DOHH2 (cell line): Measurements from ENCODE around the gene POFUT2.

Experiments used
- H3F3A ChIP-seq: fragments of 200-600 bp; sonication (generic), shearing (Covaris generic); 2 replicates; pipeline ENCODE4 v1.6.0; 2016; ENCODE audit warnings: antibody characterized with exemption, mild to moderate bottlenecking; ENCODE audit not compliant: control insufficient read depth, insufficient read depth
- H3K27ac ChIP-seq: fragments of 200-600 bp; sonication (generic); 2 replicates; pipeline ENCODE4 v1.5.1; 2014; ENCODE audit warnings: low read depth, mild to moderate bottlenecking, low read length, moderate library complexity
- H3K27me3 ChIP-seq: fragments of 200-600 bp; sonication (generic); 2 replicates; pipeline ENCODE4 v1.6.1; 2014; ENCODE audit warnings: mild to moderate bottlenecking, low read length, mixed read lengths; ENCODE audit not compliant: control insufficient read depth
- H3K36me3 ChIP-seq: fragments of 200-600 bp; sonication (generic); 2 replicates; pipeline ENCODE4 v1.6.1; 2014; ENCODE audit warnings: mild to moderate bottlenecking, low read length, moderate library complexity, mixed read lengths; ENCODE audit not compliant: control insufficient read depth
- H3K4me1 ChIP-seq: fragments of 200-600 bp; sonication (generic); 2 replicates; pipeline ENCODE4 v1.6.1; 2014; ENCODE audit warnings: mild to moderate bottlenecking, low read length, mixed read lengths; ENCODE audit not compliant: control insufficient read depth
- H3K4me2 ChIP-seq: fragments of 200-600 bp; sonication (generic); 2 replicates; pipeline ENCODE4 v1.6.0; 2014; ENCODE audit warnings: mild to moderate bottlenecking, low read length, moderate library complexity
- H3K4me3 ChIP-seq: fragments of 200-600 bp; sonication (generic); 2 replicates; pipeline ENCODE4 v1.5.1; 2014; ENCODE audit warnings: mild to moderate bottlenecking, low read length, mixed read lengths
- H3K79me2 ChIP-seq: fragments of 200-600 bp; sonication (generic); 2 replicates; pipeline ENCODE4 v1.6.1; 2014; ENCODE audit warnings: mild to moderate bottlenecking, low read length, mixed read lengths; ENCODE audit not compliant: control insufficient read depth
- H3K9me2 ChIP-seq: fragments of 200-600 bp; sonication (generic); replicated peaks from 2 replicates; pipeline ENCODE4 v1.6.1; 2014; ENCODE audit warnings: mild to moderate bottlenecking, low read length, mixed read lengths; ENCODE audit not compliant: control insufficient read depth
- H3K9me3 ChIP-seq: fragments of 200-600 bp; sonication (generic); 2 replicates; pipeline ENCODE4 v1.6.1; 2014; ENCODE audit warnings: antibody characterized with exemption, low read length, mixed read lengths; ENCODE audit not compliant: control insufficient read depth, insufficient read depth
- H4K20me1 ChIP-seq: fragments of 200-600 bp; sonication (generic); 2 replicates; pipeline ENCODE4 v1.6.0; 2014; ENCODE audit warnings: low read depth, mild to moderate bottlenecking, antibody characterized with exemption, low read length, moderate library complexity; ENCODE audit not compliant: control insufficient read depth, insufficient read depth
- EZH2phosphoT487 ChIP-seq: fragments of 200-600 bp; sonication (generic); IDR thresholded peaks from 2 replicates; pipeline ENCODE4 v1.6.1; 2017; ENCODE audit warnings: borderline replicate concordance, mild to moderate bottlenecking, antibody characterized with exemption, low read length, moderate library complexity, mixed read lengths
- TF ChIP-seq, protein P1 (sequence below): fragments of 200-600 bp; sonication (generic); IDR thresholded peaks from one replicate; pipeline ENCODE4 v1.5.1; 2014; ENCODE audit warnings: antibody characterized with exemption, mild to moderate bottlenecking, low read depth, low read length; ENCODE audit not compliant: poor library complexity, severe bottlenecking

The POFUT2 gene

DNA sequence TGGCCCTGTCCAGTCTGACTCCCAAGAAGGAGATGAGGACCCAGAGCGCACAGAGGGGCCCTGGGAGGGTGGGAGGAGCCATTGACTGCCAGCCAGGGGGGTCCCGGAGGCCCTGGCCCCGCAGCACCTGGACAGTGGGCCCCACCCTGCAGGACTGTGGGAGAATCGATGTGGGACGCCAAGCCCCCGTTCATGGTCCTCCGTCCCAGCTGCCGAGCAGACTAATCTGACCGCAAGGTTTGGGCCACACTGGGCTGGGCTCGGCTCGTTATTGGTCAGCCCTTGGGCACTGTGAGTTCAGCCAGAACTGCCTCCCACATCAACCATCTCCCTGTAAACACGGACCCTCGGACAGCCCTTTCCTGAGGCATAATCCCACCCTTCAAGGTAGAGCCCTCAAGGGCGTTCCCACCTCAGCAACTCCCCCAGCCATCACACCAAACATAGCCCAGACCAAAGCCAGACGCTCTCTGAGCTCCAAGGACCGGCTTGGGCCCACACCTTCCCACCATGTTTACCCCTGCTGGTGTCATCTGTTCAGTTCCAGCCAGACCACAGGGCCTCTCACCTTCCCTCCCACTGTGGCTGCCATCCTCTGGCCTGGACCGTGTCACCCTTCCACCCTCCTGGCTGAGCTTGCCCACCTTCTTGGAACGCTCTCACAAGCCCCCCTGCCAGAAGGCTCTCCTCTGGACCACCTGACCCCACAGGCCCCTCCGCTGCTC, 16.2 kb upstream of the POFUT2 start:
- no peak overlapping the region for H3K4me3 ChIP-seq
- H3K27me3 ChIP-seq: no peaks in the 10 kb centered on the region
- TF ChIP-seq, protein P1, sequence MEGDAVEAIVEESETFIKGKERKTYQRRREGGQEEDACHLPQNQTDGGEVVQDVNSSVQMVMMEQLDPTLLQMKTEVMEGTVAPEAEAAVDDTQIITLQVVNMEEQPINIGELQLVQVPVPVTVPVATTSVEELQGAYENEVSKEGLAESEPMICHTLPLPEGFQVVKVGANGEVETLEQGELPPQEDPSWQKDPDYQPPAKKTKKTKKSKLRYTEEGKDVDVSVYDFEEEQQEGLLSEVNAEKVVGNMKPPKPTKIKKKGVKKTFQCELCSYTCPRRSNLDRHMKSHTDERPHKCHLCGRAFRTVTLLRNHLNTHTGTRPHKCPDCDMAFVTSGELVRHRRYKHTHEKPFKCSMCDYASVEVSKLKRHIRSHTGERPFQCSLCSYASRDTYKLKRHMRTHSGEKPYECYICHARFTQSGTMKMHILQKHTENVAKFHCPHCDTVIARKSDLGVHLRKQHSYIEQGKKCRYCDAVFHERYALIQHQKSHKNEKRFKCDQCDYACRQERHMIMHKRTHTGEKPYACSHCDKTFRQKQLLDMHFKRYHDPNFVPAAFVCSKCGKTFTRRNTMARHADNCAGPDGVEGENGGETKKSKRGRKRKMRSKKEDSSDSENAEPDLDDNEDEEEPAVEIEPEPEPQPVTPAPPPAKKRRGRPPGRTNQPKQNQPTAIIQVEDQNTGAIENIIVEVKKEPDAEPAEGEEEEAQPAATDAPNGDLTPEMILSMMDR: no peak
- no peak for TF ChIP-seq EZH2phosphoT487
- H3K9me2 ChIP-seq: no peaks in the 10 kb centered on the region
- no peaks in the 10 kb centered on the region for H3K9me3 ChIP-seq
- H3K27ac ChIP-seq: no peak overlapping the region
- H3K79me2 ChIP-seq: no peaks in the 10 kb centered on the region
- H4K20me1 ChIP-seq: no peaks in the 10 kb centered on the region
- no peaks in the 10 kb centered on the region for H3K36me3 ChIP-seq
- H3K4me2 ChIP-seq: no peak overlapping the region
- no peaks in the 10 kb centered on the region for H3F3A ChIP-seq
- no peaks in the 10 kb centered on the region for H3K4me1 ChIP-seq

DNA sequence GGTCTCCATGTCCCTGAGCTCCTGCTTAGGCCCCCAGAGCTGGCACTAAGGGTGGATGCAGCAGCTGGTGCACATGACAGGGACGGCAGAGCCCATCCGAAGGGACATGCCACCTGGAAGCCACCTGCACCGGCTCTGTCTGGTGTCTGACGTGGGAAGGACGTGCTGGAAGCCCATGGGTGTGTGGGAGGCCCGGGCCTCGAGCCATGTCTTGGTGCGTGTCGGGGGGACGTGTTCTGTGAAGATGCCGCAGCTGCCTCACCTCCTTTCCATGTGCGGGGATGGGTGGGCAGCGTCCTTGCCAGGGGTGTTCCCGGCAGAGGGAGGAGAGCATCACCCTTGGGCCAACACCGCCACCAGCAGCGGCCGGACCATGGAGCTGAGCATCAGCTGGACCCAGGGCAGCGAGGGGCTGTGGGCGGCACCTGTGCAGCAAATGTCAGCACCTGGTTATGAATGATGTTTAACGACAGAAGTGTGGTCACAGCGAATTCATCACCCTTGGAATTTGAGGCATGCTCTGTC, 15.5 kb upstream of the POFUT2 start:
- no peak overlapping the region for H3K4me3 ChIP-seq
- TF ChIP-seq EZH2phosphoT487: no peak
- TF ChIP-seq, protein P1: no peak
- no peak overlapping the region for H3K27ac ChIP-seq
- no peak overlapping the region for H3K4me2 ChIP-seq
- no peaks in the 10 kb centered on the region for H4K20me1 ChIP-seq
- no peaks in the 10 kb centered on the region for H3K9me2 ChIP-seq
- no peaks in the 10 kb centered on the region for H3K9me3 ChIP-seq
- no peaks in the 10 kb centered on the region for H3K27me3 ChIP-seq
- H3K36me3 ChIP-seq: no peaks in the 10 kb centered on the region
- H3K4me1 ChIP-seq: no peaks in the 10 kb centered on the region
- H3F3A ChIP-seq: no peaks in the 10 kb centered on the region
- H3K79me2 ChIP-seq: no peaks in the 10 kb centered on the region

DNA sequence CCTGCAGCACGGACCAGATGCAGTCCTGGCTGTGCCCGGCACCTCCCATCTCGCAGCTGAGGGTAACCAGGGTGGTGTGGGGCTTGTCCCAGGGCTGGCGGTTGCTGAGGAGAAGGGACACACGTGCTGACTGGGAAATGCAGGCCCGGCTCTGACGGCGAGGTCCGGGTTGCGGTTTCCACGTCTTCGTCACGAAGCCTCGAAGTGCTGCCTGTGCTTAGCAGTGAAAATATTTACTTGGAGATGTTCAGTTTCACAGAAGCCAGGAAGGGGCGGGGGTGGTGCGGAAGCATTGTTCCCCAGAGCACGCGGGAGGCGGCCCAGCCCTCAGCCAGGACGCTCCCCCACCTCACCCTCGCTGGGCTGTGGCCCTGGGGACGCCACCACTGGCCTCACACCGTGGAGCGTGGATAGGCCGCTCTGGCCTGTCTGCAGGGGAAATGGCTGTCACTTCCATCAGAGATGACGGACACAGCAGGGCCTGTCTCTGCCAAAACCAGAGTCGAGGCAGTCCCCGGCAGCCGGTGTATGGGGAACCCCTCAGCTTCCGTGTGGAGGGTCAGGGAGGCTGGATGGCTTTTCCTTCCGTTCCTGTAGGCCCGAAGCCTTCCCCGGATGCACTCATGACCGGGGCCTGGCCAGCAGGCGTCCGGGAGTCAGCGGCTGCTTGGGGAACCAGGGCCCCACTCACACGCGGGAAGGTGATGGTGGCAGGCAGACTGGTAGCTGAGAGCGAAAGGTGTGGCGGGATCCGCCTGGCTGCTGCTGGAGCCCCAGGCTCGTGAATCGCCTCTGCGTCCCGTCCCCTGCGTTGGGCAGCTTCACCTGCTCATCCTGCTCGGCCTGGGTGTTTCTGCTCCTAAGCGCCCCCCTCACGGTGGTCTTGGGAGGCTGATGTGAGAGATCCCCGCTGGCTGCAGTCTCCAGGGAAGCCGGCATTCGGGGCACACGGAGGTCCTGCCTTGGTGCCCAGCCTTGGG, 14.7 kb upstream of the POFUT2 start:
- no peak for TF ChIP-seq EZH2phosphoT487
- TF ChIP-seq, protein P1: no peak
- Histone ChIP-seq H3F3A (no peaks in the 10 kb centered on the region), H3K9me3 (no peaks in the 10 kb centered on the region), H3K27ac (no peak overlapping the region), H3K27me3 (no peaks in the 10 kb centered on the region), H3K4me2 (no peak overlapping the region), H3K79me2 (no peaks in the 10 kb centered on the region), H4K20me1 (no peaks in the 10 kb centered on the region), H3K9me2 (no peaks in the 10 kb centered on the region), H3K4me1 (no peaks in the 10 kb centered on the region), H3K4me3 (no peak overlapping the region), H3K36me3 (no peaks in the 10 kb centered on the region)
